Daoy (cell line): ENCODE measurements around the gene CADM1. TPM values are rescaled to one million over a fixed set of nuclear protein-coding genes. Genes with fewer than 3 reads are reported as not detected.

Experiments used
- DNase-seq: peaks from one replicate; pipeline ENCODE4 v3.0.0-alpha.2; 2015; ENCODE audit warnings: low read depth
- total RNA-seq: library from RNA; depleted of rRNA; stranded (reverse); fragments of >200 nt; shearing (Covaris generic); gene quantifications from 2 replicates; pipeline ENCODE4 v1.2.3, GENCODE V29; 2014

Gene CADM1
- total RNA-seq, 1 experiment from 2014 or later = 91.4 TPM

- no peak for DNase-seq
Measured at GRCh38 chr11:115214644-115215234, 289.5 kb downstream of the CADM1 start.

DNA sequence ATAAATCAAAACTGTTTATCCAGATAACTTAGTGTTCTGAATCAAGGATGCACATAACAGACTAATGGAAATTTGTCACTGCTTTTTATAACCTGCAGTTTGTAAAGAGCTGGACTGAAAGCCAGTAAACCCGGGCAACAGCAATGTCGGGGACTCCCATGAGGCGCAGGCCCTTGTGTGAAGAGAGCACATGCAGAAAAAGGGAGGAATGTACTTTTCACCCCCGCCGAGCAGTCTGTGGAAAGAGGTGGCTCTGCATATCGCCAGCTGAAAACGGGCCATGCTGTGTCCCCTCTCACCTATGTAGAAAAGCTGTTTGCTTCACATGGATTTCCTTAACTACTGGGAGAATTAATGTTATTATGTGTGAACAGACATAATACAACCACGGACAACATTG is 291.2 kb downstream of the CADM1 start:
- DNase-seq = no peak

GRCh38 chr11:115208808-115209259 is 295.4 kb downstream of the CADM1 start:
- no peak for DNase-seq

- DNase-seq = no peak
Measured at GRCh38 chr11:115207916-115208315, 296.3 kb downstream of the CADM1 start.

- no peak for DNase-seq
Measured at GRCh38 chr11:115207166-115207591, 297.0 kb downstream of the CADM1 start.

DNA sequence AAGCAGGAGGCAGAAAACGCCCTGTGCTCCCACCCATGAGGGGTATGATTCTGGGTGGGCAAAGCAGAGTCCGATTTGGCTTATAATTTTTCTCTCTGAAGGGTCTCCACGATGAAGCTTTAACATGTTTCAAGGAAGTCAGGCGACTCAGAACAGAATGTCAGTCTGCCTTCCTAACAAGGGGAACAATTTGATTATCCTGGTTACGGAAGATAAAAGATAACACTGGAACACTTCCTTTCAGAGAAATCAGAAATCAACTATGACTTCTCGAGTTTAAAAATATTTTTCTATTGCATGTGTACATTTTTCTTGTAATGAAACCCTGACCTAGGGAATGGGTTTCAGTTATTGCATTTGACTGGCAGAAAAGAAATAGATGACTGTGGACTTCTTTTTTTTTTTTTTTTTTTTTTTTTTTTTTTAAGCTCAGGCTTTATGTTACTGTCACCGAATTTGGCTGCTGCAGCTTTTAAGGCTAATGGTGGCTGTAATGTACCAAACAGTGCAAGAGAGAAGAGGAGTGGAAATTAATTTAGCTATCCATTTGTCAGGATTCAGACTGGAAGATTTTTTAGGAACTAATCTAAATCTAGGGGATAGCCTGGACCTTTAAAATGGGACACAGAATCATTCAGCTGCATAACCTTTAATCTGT is 297.7 kb downstream of the CADM1 start:
- no peak for DNase-seq

- DNase-seq = no peak
Measured at GRCh38 chr11:115202900-115203552, 301.2 kb downstream of the CADM1 start.

GRCh38 chr11:115202074-115202473 is 302.1 kb downstream of the CADM1 start:
- no peak for DNase-seq

- DNase-seq = peak; percentile 81
Measured at GRCh38 chr11:115201111-115201792, 303.0 kb downstream of the CADM1 start.

GRCh38 chr11:115199481-115200069 is 304.6 kb downstream of the CADM1 start:
- DNase-seq = peak; percentile 14

DNA sequence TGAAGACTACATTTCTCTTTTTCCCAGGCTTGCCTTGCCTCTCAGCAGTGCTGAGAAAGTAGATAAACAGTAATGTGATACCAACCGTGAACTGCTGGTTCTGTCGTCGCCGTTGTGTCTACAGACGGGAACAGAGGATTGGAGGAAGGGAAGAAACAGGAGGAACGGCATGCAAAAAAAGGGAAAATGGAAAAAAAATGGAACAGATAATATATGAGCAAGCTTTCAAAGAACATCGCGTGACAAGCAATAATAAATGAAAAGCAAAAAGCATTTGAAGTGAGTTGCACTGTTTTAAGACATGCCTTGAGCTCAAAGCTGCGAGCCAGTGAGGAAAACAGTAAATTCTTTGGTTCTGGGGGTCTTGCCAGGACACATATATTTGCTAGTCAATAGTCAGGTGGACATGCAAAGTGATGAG is 305.9 kb downstream of the CADM1 start:
- DNase-seq = no peak

DNA sequence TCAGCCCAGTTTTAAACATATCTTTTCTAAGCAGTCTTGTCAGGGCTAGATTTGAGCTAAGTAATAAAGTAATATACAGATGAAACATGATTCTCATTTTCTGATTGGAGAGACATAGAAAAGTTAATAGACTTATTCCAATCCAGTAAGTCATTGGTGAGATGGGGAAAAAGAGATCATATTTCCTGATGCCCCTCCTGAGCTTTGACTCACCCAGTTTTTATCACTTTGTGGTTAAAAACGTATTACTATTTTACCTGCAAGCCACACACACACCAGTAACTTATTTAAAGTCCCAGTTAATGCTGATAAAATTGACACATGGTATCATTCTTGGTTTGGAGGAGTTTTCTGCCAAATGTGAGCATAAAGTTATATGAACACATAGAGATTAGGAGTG is 306.8 kb downstream of the CADM1 start:
- DNase-seq = no peak

DNA sequence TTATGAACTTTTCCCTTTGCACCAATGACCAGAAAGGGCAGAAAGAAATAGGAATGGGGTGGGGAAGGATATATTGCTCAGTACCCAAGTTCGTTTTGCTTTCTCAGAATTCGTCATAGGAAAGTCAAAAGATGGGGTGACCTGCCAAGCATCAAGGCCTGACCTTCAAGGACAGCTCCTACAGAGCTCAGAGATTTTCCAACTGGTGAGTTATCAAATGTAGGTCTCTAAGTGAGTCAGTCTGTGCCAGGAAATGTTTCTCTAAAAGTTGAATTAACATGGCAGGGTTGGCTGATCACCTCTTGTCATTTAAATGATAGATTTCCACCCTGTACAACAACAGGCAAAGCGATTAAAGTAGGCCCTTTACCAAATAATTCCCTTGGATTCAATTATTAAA is 307.2 kb downstream of the CADM1 start:
- no peak for DNase-seq

DNA sequence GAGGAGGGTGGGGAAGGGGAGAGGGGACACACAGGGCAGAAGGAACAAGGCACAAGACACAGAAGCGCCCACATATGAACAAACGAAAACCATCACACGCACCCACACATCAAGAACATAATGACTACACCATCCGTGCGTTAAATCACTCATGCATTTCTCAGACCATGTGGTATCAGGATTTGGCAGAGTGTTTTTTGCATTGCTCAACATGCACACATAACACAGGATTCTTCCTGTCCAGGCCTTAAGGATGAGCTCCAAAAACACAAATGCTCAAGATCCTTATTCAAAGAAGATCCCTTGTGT is 309.5 kb downstream of the CADM1 start:
- DNase-seq = peak; percentile 22

GRCh38 chr11:115193914-115194801 is 310.1 kb downstream of the CADM1 start:
- DNase-seq = peak; percentile 47

GRCh38 chr11:115191761-115192160 is 312.5 kb downstream of the CADM1 start:
- DNase-seq = no peak

DNA sequence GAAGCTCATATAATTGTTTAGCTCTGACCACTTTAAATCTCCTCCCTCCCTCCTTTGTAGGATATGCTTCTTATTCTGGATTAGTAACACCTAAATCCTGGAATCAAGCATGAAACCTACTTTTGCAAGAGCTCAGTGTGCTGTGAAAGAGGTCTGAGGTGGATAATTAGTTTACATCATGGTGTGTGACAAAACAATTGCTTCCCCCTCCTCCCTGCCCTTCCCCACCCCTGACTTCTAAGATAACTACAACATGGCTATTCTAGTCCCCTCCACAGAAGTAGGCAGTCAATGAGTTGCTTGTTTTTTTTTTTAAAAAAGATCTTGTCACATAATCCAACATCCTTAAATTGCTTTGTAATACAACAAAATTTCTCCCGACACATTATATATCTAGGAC is 314.0 kb downstream of the CADM1 start:
- DNase-seq = no peak

DNA sequence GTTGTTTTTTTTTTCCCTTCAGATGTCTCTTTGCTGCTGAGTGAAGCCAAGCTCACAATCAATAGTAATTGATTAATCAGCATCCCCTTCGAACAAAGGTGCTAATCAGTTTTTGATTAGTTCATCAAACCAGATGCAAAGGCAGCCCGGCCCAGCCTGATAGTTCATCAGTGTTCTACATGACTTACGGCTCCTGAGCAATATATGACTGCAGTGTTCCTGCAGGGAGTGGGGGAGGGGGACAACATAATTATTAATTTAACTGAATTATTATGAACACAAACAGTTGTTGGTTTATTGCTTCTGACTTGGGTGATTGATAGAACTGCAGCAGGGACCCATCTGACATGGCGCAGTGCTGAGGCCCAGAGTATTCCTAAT is 315.3 kb downstream of the CADM1 start:
- no peak for DNase-seq

- DNase-seq = no peak
Measured at GRCh38 chr11:115188188-115188897, 315.9 kb downstream of the CADM1 start.

- no peak for DNase-seq
Measured at GRCh38 chr11:115185931-115186330, 318.3 kb downstream of the CADM1 start.

GRCh38 chr11:115185507-115185906 is 318.7 kb downstream of the CADM1 start:
- DNase-seq = no peak
